GM20000 (cell line): ENCODE results near the gene PLP2.
"Not testable (repeated sequence)": the region's sequence is repeated elsewhere in the genome, so short reads cannot be mapped to it uniquely, and the experiment has no call there.

Experiments
- DNase-seq: peaks from one replicate; pipeline ENCODE4 v3.0.0; 2012; ENCODE audit warnings: low spot score
- TF ChIP-seq, protein P1 (sequence below): IDR thresholded peaks from 2 replicates; pipeline ENCODE4 v1.5.1; 2012; ENCODE audit warnings: mild to moderate bottlenecking, control low read depth; ENCODE audit errors: extremely low read depth, missing control alignments

The PLP2 gene

DNA sequence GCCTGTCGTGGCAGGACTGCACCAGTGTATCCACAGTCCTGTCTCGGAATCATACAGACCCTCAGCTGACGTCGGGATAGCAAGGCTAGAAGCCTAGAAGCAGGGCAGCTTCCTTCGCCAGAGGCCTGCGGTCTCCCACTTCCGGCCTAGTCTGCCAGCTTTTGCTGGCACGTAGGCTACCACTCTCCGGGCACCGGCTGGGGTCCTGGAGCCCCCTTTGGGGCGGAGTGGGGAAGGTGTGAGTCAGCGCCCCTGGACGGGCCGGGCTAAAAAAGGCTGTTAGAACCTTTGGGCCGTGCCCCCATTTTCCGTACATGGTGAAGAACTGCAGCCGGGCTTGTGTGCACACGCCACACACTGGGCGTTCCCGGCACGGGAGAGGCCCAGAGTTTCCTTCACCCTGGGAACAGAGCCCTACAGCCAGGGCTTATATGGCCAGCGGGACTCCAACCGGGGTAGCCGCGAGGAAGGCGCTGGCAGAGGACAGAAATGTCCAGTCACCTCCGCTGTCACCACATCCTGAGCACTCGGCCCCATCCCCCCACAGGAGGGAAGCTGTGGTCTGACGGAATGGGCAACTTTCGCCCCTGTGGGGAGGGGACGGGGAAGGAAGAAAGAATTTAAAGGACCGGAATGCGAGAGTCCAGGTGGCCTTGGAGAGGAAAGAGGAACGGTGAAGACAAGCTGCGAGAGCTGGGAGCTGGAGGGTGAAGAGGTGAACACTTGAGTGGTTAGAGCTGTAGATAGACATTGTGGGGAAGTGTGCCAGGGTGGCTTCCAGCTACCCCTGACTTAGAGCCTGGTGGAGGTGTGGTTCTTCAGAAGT is 4.6 kb upstream of the PLP2 start:
- TF ChIP-seq, protein P1, sequence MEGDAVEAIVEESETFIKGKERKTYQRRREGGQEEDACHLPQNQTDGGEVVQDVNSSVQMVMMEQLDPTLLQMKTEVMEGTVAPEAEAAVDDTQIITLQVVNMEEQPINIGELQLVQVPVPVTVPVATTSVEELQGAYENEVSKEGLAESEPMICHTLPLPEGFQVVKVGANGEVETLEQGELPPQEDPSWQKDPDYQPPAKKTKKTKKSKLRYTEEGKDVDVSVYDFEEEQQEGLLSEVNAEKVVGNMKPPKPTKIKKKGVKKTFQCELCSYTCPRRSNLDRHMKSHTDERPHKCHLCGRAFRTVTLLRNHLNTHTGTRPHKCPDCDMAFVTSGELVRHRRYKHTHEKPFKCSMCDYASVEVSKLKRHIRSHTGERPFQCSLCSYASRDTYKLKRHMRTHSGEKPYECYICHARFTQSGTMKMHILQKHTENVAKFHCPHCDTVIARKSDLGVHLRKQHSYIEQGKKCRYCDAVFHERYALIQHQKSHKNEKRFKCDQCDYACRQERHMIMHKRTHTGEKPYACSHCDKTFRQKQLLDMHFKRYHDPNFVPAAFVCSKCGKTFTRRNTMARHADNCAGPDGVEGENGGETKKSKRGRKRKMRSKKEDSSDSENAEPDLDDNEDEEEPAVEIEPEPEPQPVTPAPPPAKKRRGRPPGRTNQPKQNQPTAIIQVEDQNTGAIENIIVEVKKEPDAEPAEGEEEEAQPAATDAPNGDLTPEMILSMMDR, result no peak
- DNase-seq, result no peak

DNA sequence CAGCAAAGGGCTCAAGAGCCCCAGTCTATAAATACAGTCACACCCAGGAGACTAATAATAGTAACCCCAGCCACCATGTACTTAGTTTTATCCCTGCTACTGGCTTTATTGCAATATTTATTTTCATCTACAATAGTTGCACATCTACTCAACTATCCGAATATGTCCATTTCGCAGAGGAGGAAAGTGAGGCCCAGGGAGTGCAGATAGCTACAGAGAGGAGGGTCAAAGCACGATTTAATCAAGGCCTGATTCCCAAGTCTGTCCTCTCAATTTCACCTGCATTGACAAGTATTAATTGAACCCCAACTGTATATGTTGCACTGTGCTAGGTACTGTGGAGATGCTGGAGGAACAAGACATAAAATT is 4.0 kb upstream of the PLP2 start:
- TF ChIP-seq, protein P1, result no peak
- no peak for DNase-seq

DNA sequence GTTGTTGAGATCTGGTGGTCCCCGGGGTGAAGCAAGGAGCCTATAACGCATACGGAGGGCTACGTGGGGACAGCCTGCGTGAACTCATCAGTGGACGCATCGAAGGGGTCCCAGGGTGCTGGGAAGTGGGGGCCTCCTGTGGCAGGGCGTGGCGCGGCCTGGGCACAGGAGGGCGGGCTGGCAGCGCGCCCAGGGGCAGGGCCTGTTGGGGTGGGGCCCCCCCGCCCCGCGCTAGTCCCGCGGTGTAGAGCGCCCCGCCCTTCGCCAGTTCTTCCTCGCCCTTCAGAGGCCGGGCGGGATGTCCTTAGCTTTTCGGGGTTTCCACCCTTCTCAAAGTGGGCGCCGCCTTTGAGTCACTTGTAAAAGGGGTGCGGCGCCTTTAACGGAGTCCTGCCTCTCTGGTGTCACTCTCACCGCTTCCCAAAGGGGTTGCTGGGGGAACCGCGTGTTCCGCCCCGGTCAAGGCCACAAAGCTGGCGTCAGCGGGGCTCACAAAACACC is 632 bp downstream of the PLP2 start:
- peak; percentile 77 for DNase-seq
- TF ChIP-seq, protein P1, result no peak

DNA sequence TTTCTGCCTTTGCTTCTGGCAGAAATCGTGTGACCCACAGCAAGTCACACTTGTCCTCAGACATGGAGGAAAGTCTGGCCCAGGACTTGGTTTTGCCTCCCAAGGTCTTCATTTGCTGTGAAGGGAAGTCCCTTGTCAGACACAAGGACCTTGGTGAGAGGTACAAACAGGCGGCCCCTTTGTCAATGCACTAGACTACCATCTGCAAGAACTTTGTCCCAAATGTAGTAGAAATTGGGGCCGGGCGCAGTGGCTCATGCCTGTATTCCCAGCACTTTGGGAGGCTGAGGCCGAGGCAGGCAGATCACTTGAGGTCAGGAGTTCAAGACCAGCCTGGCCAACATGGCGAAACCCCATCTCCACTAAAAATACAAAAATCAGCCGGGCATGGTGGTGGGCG is 1.8 kb downstream of the PLP2 start:
- DNase-seq, result not testable (repeated sequence)

DNA sequence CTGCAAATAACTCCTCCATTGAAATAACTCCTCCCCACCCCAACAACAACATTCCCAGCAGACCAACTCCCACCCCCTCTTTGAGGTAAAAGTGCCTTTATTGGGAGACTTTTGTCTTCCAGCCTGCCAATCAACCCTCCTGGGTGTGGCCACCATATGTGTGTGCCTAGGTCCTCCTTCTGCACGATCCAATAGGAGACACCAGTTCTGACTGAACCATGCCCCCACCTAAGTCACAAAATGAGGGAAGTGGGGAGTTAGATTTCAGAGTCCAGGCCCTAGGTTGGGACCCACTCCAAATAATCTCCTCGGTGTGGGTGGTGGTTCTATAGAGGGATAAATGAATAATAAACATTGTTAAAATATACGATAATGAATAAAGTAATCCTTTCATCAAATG is 3.0 kb downstream of the PLP2 start:
- no peak for DNase-seq
- TF ChIP-seq, protein P1, result no peak

DNA sequence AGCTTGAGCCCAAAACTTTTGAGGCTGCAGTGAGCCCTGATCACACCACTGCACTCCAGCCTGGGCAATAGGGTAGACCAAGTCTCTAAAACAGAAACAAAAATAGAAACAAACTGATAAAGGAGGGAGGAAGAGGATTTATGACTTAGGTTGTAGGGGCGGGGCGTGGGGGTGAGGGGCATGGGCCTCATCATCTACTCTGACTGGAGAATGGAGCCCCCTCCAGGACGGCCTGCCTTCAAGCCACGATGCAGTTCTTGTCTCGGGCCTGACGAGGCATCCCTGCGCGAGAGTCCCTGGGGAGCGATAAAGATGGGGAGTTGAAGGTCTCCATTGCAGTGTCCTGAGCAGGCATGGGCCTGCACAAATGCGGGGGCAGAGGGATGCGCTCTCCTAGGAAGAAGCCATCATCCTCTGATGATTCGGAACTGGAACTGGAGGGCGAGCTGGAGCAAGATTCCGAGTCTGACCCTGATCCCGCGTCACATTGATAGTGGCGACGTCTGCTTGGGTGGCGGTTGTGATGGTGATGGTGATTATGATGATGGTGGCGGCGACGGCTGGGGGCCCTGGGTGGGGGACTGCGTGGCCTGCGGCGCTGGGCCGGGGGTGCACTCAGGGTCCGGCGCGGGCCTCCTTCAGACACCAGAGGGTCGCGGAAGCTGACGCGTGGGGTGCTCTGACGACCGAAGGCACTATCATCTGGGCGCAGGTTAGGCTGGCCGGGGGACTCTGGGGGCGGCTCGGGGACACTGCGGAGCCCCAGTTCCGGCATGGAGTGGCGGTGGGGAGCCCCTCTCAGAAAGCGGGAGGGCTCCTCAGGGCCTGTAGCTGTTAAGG is 4.0 kb downstream of the PLP2 start:
- TF ChIP-seq, protein P1, result no peak
- DNase-seq, result no peak

DNA sequence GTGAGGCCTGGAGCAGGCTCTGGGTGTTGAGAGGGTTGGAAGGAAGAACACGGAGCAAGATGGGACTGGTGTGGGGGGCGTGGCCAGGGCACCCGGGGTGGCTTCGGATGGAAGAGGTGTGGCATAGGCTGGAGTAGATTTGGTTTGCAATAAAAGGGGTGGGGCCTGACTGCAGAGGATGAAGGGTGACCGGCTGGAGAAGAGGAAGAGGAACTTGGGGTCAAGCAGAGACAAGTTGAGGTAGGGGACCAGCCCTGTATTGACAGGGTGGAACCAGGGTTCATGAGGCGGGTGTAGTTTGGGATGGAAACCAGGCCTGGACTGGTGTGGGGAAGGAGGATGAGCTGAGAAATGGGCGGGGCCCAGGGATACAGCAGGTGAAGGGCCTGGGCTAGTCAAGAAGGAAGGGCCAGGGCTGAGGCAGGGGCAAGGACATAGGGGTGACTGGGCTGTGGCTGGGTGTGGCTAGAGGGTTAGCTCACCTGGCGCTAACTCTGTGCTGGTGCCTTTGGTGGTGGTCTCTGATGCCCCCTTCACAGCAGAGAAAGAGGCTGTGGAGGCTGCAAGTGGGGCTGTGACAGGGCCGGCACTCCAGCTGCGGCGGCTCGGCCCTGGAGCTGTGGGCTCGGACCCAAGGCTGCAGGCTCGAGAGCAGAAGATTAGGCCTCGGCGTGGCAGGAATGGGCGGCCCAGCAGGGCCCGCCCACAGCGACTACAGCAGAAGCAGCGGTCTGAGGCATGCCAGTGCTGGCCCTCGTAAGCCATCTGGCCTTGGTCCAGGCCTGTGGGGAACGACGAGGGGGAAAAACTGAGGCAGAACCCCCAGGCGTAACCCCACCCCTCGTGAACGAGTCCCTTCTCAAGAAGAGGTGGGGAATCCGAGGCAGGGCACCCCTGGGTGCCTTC is 5.0 kb downstream of the PLP2 start:
- DNase-seq, result no peak

More for the DNA sequence above, 5.0 kb downstream of the PLP2 start:
- TF ChIP-seq, protein P1, result no peak
